ENCODE measurements around the gene BYSL. TPM values are rescaled to one million over a fixed set of nuclear protein-coding genes. Genes with fewer than 3 reads are reported as not detected.

BYSL gene
- polyA plus RNA-seq, 1 donor from 2014 or later: 19.8 TPM

DNA sequence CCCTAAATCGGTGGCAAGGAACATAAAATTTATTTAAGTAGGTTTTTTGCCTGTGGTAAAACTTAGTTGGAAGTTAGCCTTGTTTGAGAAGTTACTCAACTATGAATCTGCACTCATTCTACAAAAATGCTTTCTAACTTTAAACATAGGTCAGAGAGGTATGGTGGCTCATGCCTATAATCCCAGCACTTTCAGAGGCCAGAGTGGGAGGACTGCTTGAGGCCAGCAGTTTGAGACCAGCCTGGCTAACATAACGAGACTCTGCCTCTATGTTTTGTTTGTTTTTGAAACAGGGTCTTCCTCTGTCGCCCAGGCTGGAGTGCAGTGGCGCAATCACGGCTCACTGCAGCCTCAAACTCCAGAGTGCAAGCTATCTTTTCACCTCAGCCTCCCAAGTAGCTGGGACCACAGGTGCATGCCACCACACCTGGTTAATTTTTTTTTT, 42.3 kb upstream of the BYSL start:
- H3K27ac ChIP-seq (ENCODE audit: low read length): no peak overlapping the region
- no peak overlapping the region for H2AFZ ChIP-seq (ENCODE audit: low read depth, low read length)
- no peaks in the 10 kb centered on the region for H4K20me1 ChIP-seq (ENCODE audit: insufficient read depth)
- peaks cover 26% of the 10 kb centered on the region for H3K79me2 ChIP-seq (replicated peaks; ENCODE audit: insufficient read depth, low read length)
- no peaks in the 10 kb centered on the region for H3K27me3 ChIP-seq (ENCODE audit: insufficient read depth, low read depth, low read length)
- TF ChIP-seq EP300 (conservative IDR thresholded peaks at IDR 0.05; ENCODE audit: poor library complexity, severe bottlenecking): no peak
- no peak for TF ChIP-seq EZH2 (IDR thresholded peaks at IDR 0.05; ENCODE audit: borderline replicate concordance, insufficient read depth, low read length, poor library complexity, severe bottlenecking)
- TF ChIP-seq, protein P1, sequence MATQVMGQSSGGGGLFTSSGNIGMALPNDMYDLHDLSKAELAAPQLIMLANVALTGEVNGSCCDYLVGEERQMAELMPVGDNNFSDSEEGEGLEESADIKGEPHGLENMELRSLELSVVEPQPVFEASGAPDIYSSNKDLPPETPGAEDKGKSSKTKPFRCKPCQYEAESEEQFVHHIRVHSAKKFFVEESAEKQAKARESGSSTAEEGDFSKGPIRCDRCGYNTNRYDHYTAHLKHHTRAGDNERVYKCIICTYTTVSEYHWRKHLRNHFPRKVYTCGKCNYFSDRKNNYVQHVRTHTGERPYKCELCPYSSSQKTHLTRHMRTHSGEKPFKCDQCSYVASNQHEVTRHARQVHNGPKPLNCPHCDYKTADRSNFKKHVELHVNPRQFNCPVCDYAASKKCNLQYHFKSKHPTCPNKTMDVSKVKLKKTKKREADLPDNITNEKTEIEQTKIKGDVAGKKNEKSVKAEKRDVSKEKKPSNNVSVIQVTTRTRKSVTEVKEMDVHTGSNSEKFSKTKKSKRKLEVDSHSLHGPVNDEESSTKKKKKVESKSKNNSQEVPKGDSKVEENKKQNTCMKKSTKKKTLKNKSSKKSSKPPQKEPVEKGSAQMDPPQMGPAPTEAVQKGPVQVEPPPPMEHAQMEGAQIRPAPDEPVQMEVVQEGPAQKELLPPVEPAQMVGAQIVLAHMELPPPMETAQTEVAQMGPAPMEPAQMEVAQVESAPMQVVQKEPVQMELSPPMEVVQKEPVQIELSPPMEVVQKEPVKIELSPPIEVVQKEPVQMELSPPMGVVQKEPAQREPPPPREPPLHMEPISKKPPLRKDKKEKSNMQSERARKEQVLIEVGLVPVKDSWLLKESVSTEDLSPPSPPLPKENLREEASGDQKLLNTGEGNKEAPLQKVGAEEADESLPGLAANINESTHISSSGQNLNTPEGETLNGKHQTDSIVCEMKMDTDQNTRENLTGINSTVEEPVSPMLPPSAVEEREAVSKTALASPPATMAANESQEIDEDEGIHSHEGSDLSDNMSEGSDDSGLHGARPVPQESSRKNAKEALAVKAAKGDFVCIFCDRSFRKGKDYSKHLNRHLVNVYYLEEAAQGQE (IDR thresholded peaks at IDR 0.05; ENCODE audit: borderline replicate concordance): no peak
- TF ChIP-seq SMC3 (conservative IDR thresholded peaks at IDR 0.05; ENCODE audit: poor library complexity): no peak
- no peak for TF ChIP-seq MXI1 (conservative IDR thresholded peaks at IDR 0.05; ENCODE audit: poor library complexity, severe bottlenecking)
- no peak for TF ChIP-seq TAF1 (IDR thresholded peaks at IDR 0.05; ENCODE audit: low read depth)
- TF ChIP-seq, protein P2, sequence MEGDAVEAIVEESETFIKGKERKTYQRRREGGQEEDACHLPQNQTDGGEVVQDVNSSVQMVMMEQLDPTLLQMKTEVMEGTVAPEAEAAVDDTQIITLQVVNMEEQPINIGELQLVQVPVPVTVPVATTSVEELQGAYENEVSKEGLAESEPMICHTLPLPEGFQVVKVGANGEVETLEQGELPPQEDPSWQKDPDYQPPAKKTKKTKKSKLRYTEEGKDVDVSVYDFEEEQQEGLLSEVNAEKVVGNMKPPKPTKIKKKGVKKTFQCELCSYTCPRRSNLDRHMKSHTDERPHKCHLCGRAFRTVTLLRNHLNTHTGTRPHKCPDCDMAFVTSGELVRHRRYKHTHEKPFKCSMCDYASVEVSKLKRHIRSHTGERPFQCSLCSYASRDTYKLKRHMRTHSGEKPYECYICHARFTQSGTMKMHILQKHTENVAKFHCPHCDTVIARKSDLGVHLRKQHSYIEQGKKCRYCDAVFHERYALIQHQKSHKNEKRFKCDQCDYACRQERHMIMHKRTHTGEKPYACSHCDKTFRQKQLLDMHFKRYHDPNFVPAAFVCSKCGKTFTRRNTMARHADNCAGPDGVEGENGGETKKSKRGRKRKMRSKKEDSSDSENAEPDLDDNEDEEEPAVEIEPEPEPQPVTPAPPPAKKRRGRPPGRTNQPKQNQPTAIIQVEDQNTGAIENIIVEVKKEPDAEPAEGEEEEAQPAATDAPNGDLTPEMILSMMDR (IDR thresholded peaks at IDR 0.05; ENCODE audit: poor library complexity, severe bottlenecking): no peak
- TF ChIP-seq POLR2AphosphoS5 (IDR thresholded peaks at IDR 0.05): no peak
- no peak for TF ChIP-seq RAD21 (conservative IDR thresholded peaks at IDR 0.05)
- no peaks in the 10 kb centered on the region for H3F3A ChIP-seq (ENCODE audit: insufficient read depth, low read length, poor library complexity, severe bottlenecking)
- no peaks in the 10 kb centered on the region for H3K9me2 ChIP-seq (ENCODE audit: insufficient read depth, low read length)
- no peak overlapping the region for H3K4me2 ChIP-seq (ENCODE audit: low read length)
- no peak overlapping the region for H3K4me3 ChIP-seq (ENCODE audit: low read length)
- H3K36me3 ChIP-seq (ENCODE audit: insufficient read depth, low read length): no peaks in the 10 kb centered on the region
- H3K9me3 ChIP-seq (ENCODE audit: low read length): no peaks in the 10 kb centered on the region
- H3K9ac ChIP-seq (ENCODE audit: low read length): no peak overlapping the region

DNA sequence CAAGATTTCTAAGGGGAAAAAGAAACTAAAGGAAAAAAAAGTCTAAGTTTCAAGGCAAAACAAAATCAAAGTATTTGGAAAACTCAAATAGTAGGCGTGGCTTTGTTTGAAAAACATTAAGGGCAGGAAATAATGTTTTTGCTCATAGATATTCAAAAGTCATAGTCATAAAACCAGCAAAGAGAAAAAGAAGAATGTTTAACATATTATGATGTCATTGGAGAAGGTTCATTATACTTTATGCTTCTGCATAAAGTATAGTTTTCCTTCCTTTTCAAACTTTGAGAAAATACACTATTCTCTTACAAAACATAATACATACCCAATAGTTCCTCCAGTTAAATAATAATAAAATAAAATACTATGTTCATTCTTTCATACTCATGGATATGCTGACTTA, 39.8 kb upstream of the BYSL start:
- no peak for TF ChIP-seq EP300 (conservative IDR thresholded peaks at IDR 0.05; ENCODE audit: poor library complexity, severe bottlenecking)
- TF ChIP-seq SMC3 (conservative IDR thresholded peaks at IDR 0.05; ENCODE audit: poor library complexity): no peak
- no peak for TF ChIP-seq RAD21 (conservative IDR thresholded peaks at IDR 0.05)
- TF ChIP-seq POLR2AphosphoS5 (IDR thresholded peaks at IDR 0.05): no peak
- TF ChIP-seq, protein P2 (IDR thresholded peaks at IDR 0.05; ENCODE audit: poor library complexity, severe bottlenecking): no peak
- TF ChIP-seq, protein P1 (IDR thresholded peaks at IDR 0.05; ENCODE audit: borderline replicate concordance): no peak
- no peak for TF ChIP-seq EZH2 (IDR thresholded peaks at IDR 0.05; ENCODE audit: borderline replicate concordance, insufficient read depth, low read length, poor library complexity, severe bottlenecking)
- TF ChIP-seq MXI1 (conservative IDR thresholded peaks at IDR 0.05; ENCODE audit: poor library complexity, severe bottlenecking): no peak
- no peak for TF ChIP-seq TAF1 (IDR thresholded peaks at IDR 0.05; ENCODE audit: low read depth)
- no peaks in the 10 kb centered on the region for H3K27me3 ChIP-seq (ENCODE audit: insufficient read depth, low read depth, low read length)
- H3K36me3 ChIP-seq (ENCODE audit: insufficient read depth, low read length): peaks cover 6% of the 10 kb centered on the region
- no peak overlapping the region for H3K27ac ChIP-seq (ENCODE audit: low read length)
- no peak overlapping the region for H3K4me2 ChIP-seq (ENCODE audit: low read length)
- no peaks in the 10 kb centered on the region for H3K9me2 ChIP-seq (ENCODE audit: insufficient read depth, low read length)
- H3K9ac ChIP-seq (ENCODE audit: low read length): no peak overlapping the region
- H2AFZ ChIP-seq (ENCODE audit: low read depth, low read length): no peak overlapping the region
- peaks cover 41% of the 10 kb centered on the region for H3K79me2 ChIP-seq (replicated peaks; ENCODE audit: insufficient read depth, low read length)
- no peaks in the 10 kb centered on the region for H4K20me1 ChIP-seq (ENCODE audit: insufficient read depth)
- H3F3A ChIP-seq (ENCODE audit: insufficient read depth, low read length, poor library complexity, severe bottlenecking): no peaks in the 10 kb centered on the region
- no peak overlapping the region for H3K4me3 ChIP-seq (ENCODE audit: low read length)
- no peaks in the 10 kb centered on the region for H3K9me3 ChIP-seq (ENCODE audit: low read length)
